ENCODE results near the gene HTRA3. TPM values are rescaled to one million over a fixed set of nuclear protein-coding genes. Genes with fewer than 3 reads are reported as not detected.

Gene HTRA3
- total and polyA plus RNA-seq, 2 of the 4 experiments (the other 2 are of a cell fraction), result 1.3 to 9.5 TPM

- POLR2A ChIA-PET (ENCODE audit: unreplicated experiment), result no interaction called here
These were observed 30.3 kb upstream of the HTRA3 start for GRCh38 chr4:8239226-8239625.

More at GRCh38 chr4:8239226-8239625, 30.3 kb upstream of the HTRA3 start:
- no peak for DNase-seq
- H3K4me3 ChIP-seq (ENCODE audit: insufficient read depth, low read depth, low read length), result no peak overlapping the region
- in situ Hi-C loops (cut with MboI; ENCODE audit: low sequenced_read_pairs), result no loop called here
- peaks cover 5% of the 10 kb centered on the region for H3K4me1 ChIP-seq (ENCODE audit: control insufficient read depth, insufficient read depth, low read length)
- no peak overlapping the region for H4K5ac ChIP-seq (ENCODE audit: low read depth, low read length)
- H2AK5ac ChIP-seq (ENCODE audit: low read depth, low read length), result no peak overlapping the region
- intact Hi-C loops (cut with micrococcal nuclease), result no loop called here
- H3K56ac ChIP-seq (ENCODE audit: extremely low read depth, insufficient read depth, low read length), result no peak overlapping the region
- dilution Hi-C loops (cut with HindIII; ENCODE audit: low sequenced_read_pairs, unreplicated experiment), result no loop called here
- no peak overlapping the region for H2BK20ac ChIP-seq (ENCODE audit: low read depth, low read length)
- H3K14ac ChIP-seq (replicated peaks; ENCODE audit: low read depth, low read length), result no peak overlapping the region
- no TSS peak for BruUV-seq (replicated peaks)
- H3K27me3 ChIP-seq (ENCODE audit: control insufficient read depth, insufficient read depth, low read length), result no peaks in the 10 kb centered on the region; the same call in 1 of the 2 replicates
- H3K27ac ChIP-seq (ENCODE audit: insufficient read depth, low read length), result no peak overlapping the region
- ATAC-seq (ENCODE audit: low read depth), result no peak
- H3K18ac ChIP-seq (ENCODE audit: low read depth, low read length), result no peak overlapping the region
- H3K36me3 ChIP-seq (ENCODE audit: control insufficient read depth, insufficient read depth, low read length), result no peaks in the 10 kb centered on the region
- no peak overlapping the region for H3K4me2 ChIP-seq (ENCODE audit: low read depth, low read length)
- H4K20me1 ChIP-seq (ENCODE audit: insufficient read depth, low read length), result no peaks in the 10 kb centered on the region; the same call in 1 of the 2 replicates
- no peaks in the 10 kb centered on the region for H3K9me3 ChIP-seq (ENCODE audit: control insufficient read depth, insufficient read depth, low read length)
- H4K8ac ChIP-seq (ENCODE audit: low read depth in 2 of 2, low read length in 2 of 2), result no peak overlapping the region
- no peak overlapping the region for H2BK5ac ChIP-seq (ENCODE audit: low read depth, low read length, poor library complexity, severe bottlenecking)
- no peak overlapping the region for H3K23ac ChIP-seq (ENCODE audit: low read depth, low read length)
- CTCF ChIA-PET, result no interaction called here
- 96% methylated on average over 5 of the region's 13 CpGs; no CpG with 5 or more reads in 1 of the 2 experiments for WGBS, 2 experiments (ENCODE audit: extremely low coverage in 2 of 2, insufficient read length in 1 of 2)
- TF ChIP-seq, protein P1, sequence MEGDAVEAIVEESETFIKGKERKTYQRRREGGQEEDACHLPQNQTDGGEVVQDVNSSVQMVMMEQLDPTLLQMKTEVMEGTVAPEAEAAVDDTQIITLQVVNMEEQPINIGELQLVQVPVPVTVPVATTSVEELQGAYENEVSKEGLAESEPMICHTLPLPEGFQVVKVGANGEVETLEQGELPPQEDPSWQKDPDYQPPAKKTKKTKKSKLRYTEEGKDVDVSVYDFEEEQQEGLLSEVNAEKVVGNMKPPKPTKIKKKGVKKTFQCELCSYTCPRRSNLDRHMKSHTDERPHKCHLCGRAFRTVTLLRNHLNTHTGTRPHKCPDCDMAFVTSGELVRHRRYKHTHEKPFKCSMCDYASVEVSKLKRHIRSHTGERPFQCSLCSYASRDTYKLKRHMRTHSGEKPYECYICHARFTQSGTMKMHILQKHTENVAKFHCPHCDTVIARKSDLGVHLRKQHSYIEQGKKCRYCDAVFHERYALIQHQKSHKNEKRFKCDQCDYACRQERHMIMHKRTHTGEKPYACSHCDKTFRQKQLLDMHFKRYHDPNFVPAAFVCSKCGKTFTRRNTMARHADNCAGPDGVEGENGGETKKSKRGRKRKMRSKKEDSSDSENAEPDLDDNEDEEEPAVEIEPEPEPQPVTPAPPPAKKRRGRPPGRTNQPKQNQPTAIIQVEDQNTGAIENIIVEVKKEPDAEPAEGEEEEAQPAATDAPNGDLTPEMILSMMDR (conservative IDR thresholded peaks at IDR 0.05; ENCODE audit: low read depth, low read length), result no peak
- TF ChIP-seq CHD1 (IDR thresholded peaks at IDR 0.05; ENCODE audit: low read depth, low read length) (no peak), MAZ (IDR thresholded peaks at IDR 0.05; ENCODE audit: borderline replicate concordance, low read depth, low read length) (no peak), BHLHE40 (IDR thresholded peaks at IDR 0.05; ENCODE audit: low read depth, low read length) (no peak), RFX5 (IDR thresholded peaks at IDR 0.05; ENCODE audit: low read depth, low read length) (no peak), MAFK (IDR thresholded peaks at IDR 0.05; ENCODE audit: low read depth, low read length) (no peak)
- H2AK9ac ChIP-seq (replicated peaks; ENCODE audit: low read depth, low read length, poor library complexity), result no peak overlapping the region
- H3K4ac ChIP-seq (ENCODE audit: low read depth, low read length), result no peak overlapping the region
- no peaks in the 10 kb centered on the region for H3K79me1 ChIP-seq (ENCODE audit: low read depth in 1 of 2, low read length in 2 of 2)
- H2BK15ac ChIP-seq (ENCODE audit: low read depth, low read length), result no peak overlapping the region
- no peak overlapping the region for H2BK120ac ChIP-seq (ENCODE audit: low read depth, low read length)
- H2AFZ ChIP-seq (replicated peaks; ENCODE audit: low read length, poor library complexity), result no peak overlapping the region
- H3K9me1 ChIP-seq (ENCODE audit: insufficient read depth, low read length), result no peaks in the 10 kb centered on the region
- H4K91ac ChIP-seq (ENCODE audit: insufficient read depth, low read depth, low read length), result no peak overlapping the region
- H3K9ac ChIP-seq (ENCODE audit: low read depth, low read length), result no peak overlapping the region

Measured in IMR-90 (cell line).